MM.1S (cell line): Measurements from ENCODE around the gene C11orf86.
"Not testable (repeated sequence)": the region's sequence is repeated elsewhere in the genome, so short reads cannot be mapped to it uniquely, and the experiment has no call there.

ENCODE experiments used
- DNase-seq: peaks from one replicate; pipeline ENCODE4 v3.0.0-alpha.2; 2015
- H2AFZ ChIP-seq: fragments of 300-600 bp; sonication (generic); 2 replicates; pipeline ENCODE4 v1.6.0; 2016; ENCODE audit warnings: antibody characterized with exemption, low read length
- H3F3A ChIP-seq: fragments of 300-600 bp; sonication (generic); 2 replicates; pipeline ENCODE4 v1.6.1; 2016; ENCODE audit warnings: mild to moderate bottlenecking, antibody characterized with exemption, low read length, moderate library complexity, mixed read lengths; ENCODE audit not compliant: insufficient read depth
- H3K27ac ChIP-seq: fragments of 300-600 bp; sonication (generic); 2 replicates; pipeline ENCODE4 v1.5.1; 2016; ENCODE audit warnings: mild to moderate bottlenecking, low read length
- H3K27me3 ChIP-seq: fragments of 300-600 bp; sonication (generic); replicated peaks from 2 replicates; pipeline ENCODE4 v1.6.0; 2016; ENCODE audit warnings: low read length; ENCODE audit not compliant: insufficient read depth
- H3K36me3 ChIP-seq: fragments of 300-600 bp; sonication (generic); replicated peaks from 2 replicates; pipeline ENCODE4 v1.6.1; 2016; ENCODE audit warnings: mild to moderate bottlenecking, low read length, mixed read lengths; ENCODE audit not compliant: insufficient read depth
- H3K4me1 ChIP-seq: fragments of 300-600 bp; sonication (generic); 2 replicates; pipeline ENCODE4 v1.6.1; 2016; ENCODE audit warnings: low read length, mixed read lengths
- H3K4me2 ChIP-seq: fragments of 300-600 bp; sonication (generic); 2 replicates; pipeline ENCODE4 v1.6.0; 2016; ENCODE audit warnings: low read depth, low read length
- H3K4me3 ChIP-seq: fragments of 300-600 bp; sonication (generic); 2 replicates; pipeline ENCODE4 v1.5.1; 2016; ENCODE audit warnings: low read length, mixed read lengths
- H3K79me2 ChIP-seq: fragments of 300-600 bp; sonication (generic); 2 replicates; pipeline ENCODE4 v1.6.1; 2016; ENCODE audit warnings: mixed run types, low read length, mixed read lengths
- H3K9ac ChIP-seq: fragments of 300-600 bp; sonication (generic); 2 replicates; pipeline ENCODE4 v1.6.1; 2016; ENCODE audit warnings: low read length, mixed read lengths
- H3K9me2 ChIP-seq: fragments of 300-600 bp; sonication (generic); replicated peaks from 2 replicates; pipeline ENCODE4 v1.6.1; 2016; ENCODE audit warnings: mild to moderate bottlenecking, low read length, mixed read lengths; ENCODE audit not compliant: insufficient read depth
- H3K9me3 ChIP-seq: fragments of 300-600 bp; sonication (generic); replicated peaks from 2 replicates; pipeline ENCODE4 v1.6.1; 2016; ENCODE audit warnings: mild to moderate bottlenecking, low read length, mixed read lengths; ENCODE audit not compliant: insufficient read depth
- H4K20me1 ChIP-seq: fragments of 300-600 bp; sonication (generic); 2 replicates; pipeline ENCODE4 v1.6.1; 2016; ENCODE audit warnings: mild to moderate bottlenecking, low read length, moderate library complexity, mixed read lengths; ENCODE audit not compliant: insufficient read depth
- CTCF ChIP-seq: fragments of 300-600 bp; sonication (generic); IDR thresholded peaks from 2 replicates; pipeline ENCODE4 v1.5.1; 2016; ENCODE audit warnings: antibody characterized with exemption, low read length, mixed read lengths
- EZH2 ChIP-seq: fragments of 300-600 bp; sonication (generic); optimal IDR thresholded peaks from 2 replicates; pipeline ENCODE3; 2017; ENCODE audit warnings: low read depth, mild to moderate bottlenecking, antibody characterized with exemption, low read length, mixed read lengths
- EZH2phosphoT487 ChIP-seq: fragments of 300-600 bp; sonication (generic); IDR thresholded peaks from 2 replicates; pipeline ENCODE4 v1.6.1; 2018; ENCODE audit warnings: antibody characterized with exemption, low read length

The C11orf86 gene

DNA sequence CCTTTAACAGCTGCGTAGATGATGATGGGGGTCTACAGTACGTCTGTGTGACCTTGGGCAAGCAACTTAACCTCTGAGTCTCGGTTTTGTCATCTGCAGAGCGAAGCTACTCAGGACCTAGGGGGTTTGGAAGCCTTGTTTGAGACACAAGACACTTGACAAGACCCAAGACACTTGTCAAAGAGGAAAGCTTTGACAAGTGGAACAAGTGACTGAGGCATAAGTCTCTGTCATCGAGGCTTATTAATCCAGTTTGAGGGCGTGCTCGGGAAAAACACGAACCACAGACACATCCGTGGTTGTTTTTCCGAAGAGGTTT is 16.2 kb upstream of the C11orf86 start:
- H3K4me3 ChIP-seq = no peak overlapping the region
- no peak overlapping the region for H2AFZ ChIP-seq
- H3K36me3 ChIP-seq = no peaks in the 10 kb centered on the region
- H3K79me2 ChIP-seq = no peaks in the 10 kb centered on the region
- no peaks in the 10 kb centered on the region for H3K9me3 ChIP-seq
- no peaks in the 10 kb centered on the region for H3K4me1 ChIP-seq
- H3K9me2 ChIP-seq = no peaks in the 10 kb centered on the region
- H4K20me1 ChIP-seq = no peaks in the 10 kb centered on the region
- TF ChIP-seq EZH2 (no peak), CTCF (no peak), EZH2phosphoT487 (no peak)
- no peaks in the 10 kb centered on the region for H3F3A ChIP-seq
- no peak overlapping the region for H3K27ac ChIP-seq
- no peak overlapping the region for H3K4me2 ChIP-seq
- DNase-seq = no peak
- no peak overlapping the region for H3K9ac ChIP-seq
- H3K27me3 ChIP-seq = peaks cover 28% of the 10 kb centered on the region

- H3K4me3 ChIP-seq, H3K79me2 ChIP-seq, H3K27ac ChIP-seq, H2AFZ ChIP-seq, H3K36me3 ChIP-seq, DNase-seq, H3K4me1 ChIP-seq, H3K9ac ChIP-seq, H3K4me2 ChIP-seq, H3F3A ChIP-seq, H3K9me2 ChIP-seq, H4K20me1 ChIP-seq, H3K9me3 ChIP-seq: not testable (repeated sequence)
- H3K27me3 ChIP-seq = peaks cover 16% of the 10 kb centered on the region
Observed at GRCh38 chr11:66961691-66962213, 13.4 kb upstream of the C11orf86 start.

- Histone ChIP-seq H3F3A (no peaks in the 10 kb centered on the region), H3K9ac (no peak overlapping the region), H3K9me3 (no peaks in the 10 kb centered on the region), H3K27ac (no peak overlapping the region), H4K20me1 (no peaks in the 10 kb centered on the region), H3K9me2 (no peaks in the 10 kb centered on the region), H2AFZ (no peak overlapping the region), H3K36me3 (no peaks in the 10 kb centered on the region), H3K4me2 (no peak overlapping the region), H3K4me3 (no peak overlapping the region), H3K79me2 (no peaks in the 10 kb centered on the region), H3K4me1 (no peaks in the 10 kb centered on the region), H3K27me3 (peaks cover 16% of the 10 kb centered on the region)
- DNase-seq = no peak
- TF ChIP-seq EZH2phosphoT487 = no peak
- no peak for TF ChIP-seq CTCF
- TF ChIP-seq EZH2 = no peak
Observed at GRCh38 chr11:66962247-66962646, 12.9 kb upstream of the C11orf86 start.

- Histone ChIP-seq H3K9ac (no peak overlapping the region), H3K79me2 (no peaks in the 10 kb centered on the region), H3K4me3 (no peak overlapping the region), H3K4me1 (no peaks in the 10 kb centered on the region), H2AFZ (no peak overlapping the region), H3K4me2 (no peak overlapping the region), H3K9me2 (no peaks in the 10 kb centered on the region), H3K36me3 (no peaks in the 10 kb centered on the region), H3F3A (no peaks in the 10 kb centered on the region), H3K27ac (no peak overlapping the region), H4K20me1 (no peaks in the 10 kb centered on the region), H3K9me3 (no peaks in the 10 kb centered on the region), H3K27me3 (peaks cover 16% of the 10 kb centered on the region)
- TF ChIP-seq CTCF (no peak), EZH2phosphoT487 (no peak), EZH2 (no peak)
- no peak for DNase-seq
Observed at GRCh38 chr11:66962801-66963200, 12.3 kb upstream of the C11orf86 start.
